MM.1S (cell line): ENCODE measurements around the gene PRKCZ.

Experiments used
- DNase-seq: peaks from one replicate; pipeline ENCODE4 v3.0.0-alpha.2; 2015
- H2AFZ ChIP-seq: fragments of 300-600 bp; sonication (generic); 2 replicates; pipeline ENCODE4 v1.6.0; 2016; ENCODE audit warnings: antibody characterized with exemption, low read length
- H3F3A ChIP-seq: fragments of 300-600 bp; sonication (generic); 2 replicates; pipeline ENCODE4 v1.6.1; 2016; ENCODE audit warnings: mild to moderate bottlenecking, antibody characterized with exemption, low read length, moderate library complexity, mixed read lengths; ENCODE audit not compliant: insufficient read depth
- H3K27ac ChIP-seq: fragments of 300-600 bp; sonication (generic); 2 replicates; pipeline ENCODE4 v1.5.1; 2016; ENCODE audit warnings: mild to moderate bottlenecking, low read length
- H3K27me3 ChIP-seq: fragments of 300-600 bp; sonication (generic); replicated peaks from 2 replicates; pipeline ENCODE4 v1.6.0; 2016; ENCODE audit warnings: low read length; ENCODE audit not compliant: insufficient read depth
- H3K36me3 ChIP-seq: fragments of 300-600 bp; sonication (generic); replicated peaks from 2 replicates; pipeline ENCODE4 v1.6.1; 2016; ENCODE audit warnings: mild to moderate bottlenecking, low read length, mixed read lengths; ENCODE audit not compliant: insufficient read depth
- H3K4me1 ChIP-seq: fragments of 300-600 bp; sonication (generic); 2 replicates; pipeline ENCODE4 v1.6.1; 2016; ENCODE audit warnings: low read length, mixed read lengths
- H3K4me2 ChIP-seq: fragments of 300-600 bp; sonication (generic); 2 replicates; pipeline ENCODE4 v1.6.0; 2016; ENCODE audit warnings: low read depth, low read length
- H3K4me3 ChIP-seq: fragments of 300-600 bp; sonication (generic); 2 replicates; pipeline ENCODE4 v1.5.1; 2016; ENCODE audit warnings: low read length, mixed read lengths
- H3K79me2 ChIP-seq: fragments of 300-600 bp; sonication (generic); 2 replicates; pipeline ENCODE4 v1.6.1; 2016; ENCODE audit warnings: mixed run types, low read length, mixed read lengths
- H3K9ac ChIP-seq: fragments of 300-600 bp; sonication (generic); 2 replicates; pipeline ENCODE4 v1.6.1; 2016; ENCODE audit warnings: low read length, mixed read lengths
- H3K9me2 ChIP-seq: fragments of 300-600 bp; sonication (generic); replicated peaks from 2 replicates; pipeline ENCODE4 v1.6.1; 2016; ENCODE audit warnings: mild to moderate bottlenecking, low read length, mixed read lengths; ENCODE audit not compliant: insufficient read depth
- H3K9me3 ChIP-seq: fragments of 300-600 bp; sonication (generic); replicated peaks from 2 replicates; pipeline ENCODE4 v1.6.1; 2016; ENCODE audit warnings: mild to moderate bottlenecking, low read length, mixed read lengths; ENCODE audit not compliant: insufficient read depth
- H4K20me1 ChIP-seq: fragments of 300-600 bp; sonication (generic); 2 replicates; pipeline ENCODE4 v1.6.1; 2016; ENCODE audit warnings: mild to moderate bottlenecking, low read length, moderate library complexity, mixed read lengths; ENCODE audit not compliant: insufficient read depth
- EZH2 ChIP-seq: fragments of 300-600 bp; sonication (generic); optimal IDR thresholded peaks from 2 replicates; pipeline ENCODE3; 2017; ENCODE audit warnings: low read depth, mild to moderate bottlenecking, antibody characterized with exemption, low read length, mixed read lengths
- EZH2phosphoT487 ChIP-seq: fragments of 300-600 bp; sonication (generic); IDR thresholded peaks from 2 replicates; pipeline ENCODE4 v1.6.1; 2018; ENCODE audit warnings: antibody characterized with exemption, low read length
- TF ChIP-seq, protein P1 (sequence below): fragments of 300-600 bp; sonication (generic); IDR thresholded peaks from 2 replicates; pipeline ENCODE4 v1.5.1; 2016; ENCODE audit warnings: antibody characterized with exemption, low read length, mixed read lengths

The PRKCZ gene

DNA sequence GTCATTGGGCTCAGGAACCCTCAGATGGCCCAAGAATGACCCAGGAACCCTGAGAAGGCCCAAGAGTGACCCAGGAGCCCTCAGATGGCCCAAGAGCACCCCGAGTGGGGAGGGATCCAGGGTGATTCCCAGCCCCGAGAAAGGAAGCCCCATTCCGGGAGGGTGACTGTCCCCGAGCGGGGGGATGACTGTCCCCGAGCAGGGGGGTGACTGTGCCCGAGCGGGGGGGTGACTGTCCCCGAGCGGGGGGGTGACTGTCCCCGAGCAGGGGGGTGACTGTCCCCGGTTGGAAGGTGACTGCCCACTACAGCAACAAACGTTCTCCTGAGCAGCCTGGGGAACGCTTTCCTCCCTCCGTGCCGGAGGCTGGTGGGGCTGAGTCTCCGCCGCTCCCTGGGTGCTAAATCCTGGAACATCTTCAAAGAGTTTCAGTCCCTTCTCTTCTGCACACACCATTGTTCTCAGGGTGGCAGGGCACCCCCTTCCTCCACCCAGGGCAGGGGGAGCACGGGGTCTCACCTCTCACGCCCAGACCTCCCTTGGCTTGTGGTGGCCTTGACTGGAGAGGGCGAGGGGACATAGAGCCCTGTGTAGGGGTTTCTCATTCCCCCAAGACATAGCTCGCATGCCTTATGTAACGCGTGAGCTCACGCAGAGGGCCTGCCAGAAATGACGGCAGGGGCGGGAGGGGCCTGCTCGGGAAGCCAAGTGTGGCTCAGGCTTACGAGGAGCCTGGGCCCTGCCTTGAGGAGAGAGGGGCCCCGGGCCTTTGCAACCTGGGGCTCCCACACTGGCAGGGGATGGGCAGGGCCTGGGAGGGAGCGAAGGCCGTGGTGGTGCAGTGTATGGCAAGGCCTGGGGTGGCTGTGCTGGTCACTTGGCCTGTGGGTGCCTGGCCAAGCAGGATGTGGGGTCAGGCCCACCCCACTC, 163.6 kb downstream of the PRKCZ start:
- H3K9me3 ChIP-seq: no peaks in the 10 kb centered on the region
- H3K4me3 ChIP-seq: no peak overlapping the region
- H3K27ac ChIP-seq: no peak overlapping the region
- no peak overlapping the region for H2AFZ ChIP-seq
- no peaks in the 10 kb centered on the region for H3K9me2 ChIP-seq
- no peak overlapping the region for H3K9ac ChIP-seq
- H3K36me3 ChIP-seq: no peaks in the 10 kb centered on the region
- DNase-seq: no peak
- no peaks in the 10 kb centered on the region for H3K79me2 ChIP-seq
- H4K20me1 ChIP-seq: no peaks in the 10 kb centered on the region
- TF ChIP-seq, protein P1, sequence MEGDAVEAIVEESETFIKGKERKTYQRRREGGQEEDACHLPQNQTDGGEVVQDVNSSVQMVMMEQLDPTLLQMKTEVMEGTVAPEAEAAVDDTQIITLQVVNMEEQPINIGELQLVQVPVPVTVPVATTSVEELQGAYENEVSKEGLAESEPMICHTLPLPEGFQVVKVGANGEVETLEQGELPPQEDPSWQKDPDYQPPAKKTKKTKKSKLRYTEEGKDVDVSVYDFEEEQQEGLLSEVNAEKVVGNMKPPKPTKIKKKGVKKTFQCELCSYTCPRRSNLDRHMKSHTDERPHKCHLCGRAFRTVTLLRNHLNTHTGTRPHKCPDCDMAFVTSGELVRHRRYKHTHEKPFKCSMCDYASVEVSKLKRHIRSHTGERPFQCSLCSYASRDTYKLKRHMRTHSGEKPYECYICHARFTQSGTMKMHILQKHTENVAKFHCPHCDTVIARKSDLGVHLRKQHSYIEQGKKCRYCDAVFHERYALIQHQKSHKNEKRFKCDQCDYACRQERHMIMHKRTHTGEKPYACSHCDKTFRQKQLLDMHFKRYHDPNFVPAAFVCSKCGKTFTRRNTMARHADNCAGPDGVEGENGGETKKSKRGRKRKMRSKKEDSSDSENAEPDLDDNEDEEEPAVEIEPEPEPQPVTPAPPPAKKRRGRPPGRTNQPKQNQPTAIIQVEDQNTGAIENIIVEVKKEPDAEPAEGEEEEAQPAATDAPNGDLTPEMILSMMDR: no peak
- H3F3A ChIP-seq: no peaks in the 10 kb centered on the region
- no peak overlapping the region for H3K4me2 ChIP-seq
- peaks cover 6% of the 10 kb centered on the region; the same call in 1 of the 2 replicates for H3K4me1 ChIP-seq
- peaks cover 87% of the 10 kb centered on the region for H3K27me3 ChIP-seq

DNA sequence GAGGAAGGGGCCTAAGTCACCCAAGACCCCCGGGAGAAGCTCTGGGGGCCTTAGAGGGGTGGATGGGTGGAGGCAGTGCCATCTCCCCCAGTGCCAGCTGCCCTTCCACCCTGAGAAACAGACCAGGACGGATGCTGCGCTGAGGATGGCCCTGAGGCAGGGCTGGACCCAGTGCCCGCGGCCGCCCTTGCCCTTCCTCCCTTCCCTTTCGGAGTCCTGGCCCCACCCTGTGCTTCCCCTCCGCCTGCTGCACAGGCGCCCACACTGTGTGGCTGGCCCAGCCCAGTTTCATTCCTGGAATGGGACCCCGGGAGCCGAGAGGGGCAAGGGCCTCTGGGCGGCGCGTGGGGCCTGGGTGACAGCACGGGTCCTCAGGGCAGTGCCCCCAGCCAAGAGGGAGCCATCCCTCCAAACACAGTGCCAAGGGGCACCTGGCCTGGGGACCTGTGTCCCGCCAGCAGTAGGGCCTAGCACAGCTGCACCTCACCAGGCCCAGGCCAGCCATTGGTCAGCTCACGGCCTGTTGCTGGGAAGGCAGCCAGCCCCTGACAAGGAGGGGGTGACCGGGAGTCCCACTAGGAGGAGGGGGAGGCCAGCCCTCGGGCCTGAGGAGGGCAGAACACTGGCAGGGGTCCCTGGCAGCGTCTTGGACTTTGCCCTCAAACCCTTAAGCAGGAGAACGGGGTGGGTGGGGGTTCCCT, 164.5 kb downstream of the PRKCZ start:
- no peak overlapping the region for H3K4me2 ChIP-seq
- no peaks in the 10 kb centered on the region for H3K9me3 ChIP-seq
- DNase-seq: no peak
- no peak overlapping the region for H3K27ac ChIP-seq
- no peaks in the 10 kb centered on the region for H3K79me2 ChIP-seq
- no peaks in the 10 kb centered on the region for H3K36me3 ChIP-seq
- no peak overlapping the region for H3K9ac ChIP-seq
- peaks cover 6% of the 10 kb centered on the region; the same call in 1 of the 2 replicates for H3K4me1 ChIP-seq
- H4K20me1 ChIP-seq: no peaks in the 10 kb centered on the region
- no peaks in the 10 kb centered on the region for H3K9me2 ChIP-seq
- H3K27me3 ChIP-seq: peaks cover 84% of the 10 kb centered on the region
- no peak overlapping the region for H3K4me3 ChIP-seq
- no peaks in the 10 kb centered on the region for H3F3A ChIP-seq
- H2AFZ ChIP-seq: no peak overlapping the region
- TF ChIP-seq EZH2 (no peak), EZH2phosphoT487 (no peak)
- TF ChIP-seq, protein P1: no peak

DNA sequence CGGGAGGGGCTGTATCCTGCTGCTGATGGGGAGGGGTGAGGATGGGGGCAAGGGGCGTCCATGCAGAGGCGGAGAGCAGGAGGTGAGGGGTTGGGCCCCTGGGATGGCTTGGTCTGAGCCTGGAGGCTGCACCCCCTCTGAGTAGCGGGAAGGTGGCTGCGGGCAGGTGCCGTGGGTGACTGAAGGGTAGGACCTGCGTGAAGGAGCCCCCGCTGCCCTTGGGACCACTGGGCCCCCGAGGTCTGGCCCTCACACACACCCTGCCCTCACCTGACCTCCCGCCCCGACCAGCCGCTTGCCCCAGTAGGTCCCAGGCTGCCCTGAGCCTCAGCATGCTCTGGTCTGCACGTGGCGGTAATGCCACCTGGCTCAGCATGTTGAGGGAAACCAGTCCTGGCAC, 165.1 kb downstream of the PRKCZ start:
- H3F3A ChIP-seq: no peaks in the 10 kb centered on the region

More for the DNA sequence above, 165.1 kb downstream of the PRKCZ start:
- no peak for TF ChIP-seq EZH2phosphoT487
- TF ChIP-seq EZH2: no peak
- TF ChIP-seq, protein P1: no peak
- H3K9me3 ChIP-seq: no peaks in the 10 kb centered on the region
- H3K9ac ChIP-seq: no peak overlapping the region
- H3K9me2 ChIP-seq: no peaks in the 10 kb centered on the region
- no peak overlapping the region for H3K4me2 ChIP-seq
- no peak overlapping the region for H3K27ac ChIP-seq
- no peaks in the 10 kb centered on the region for H3K4me1 ChIP-seq
- H2AFZ ChIP-seq: no peak overlapping the region
- H3K27me3 ChIP-seq: peaks cover 79% of the 10 kb centered on the region
- no peaks in the 10 kb centered on the region for H3K36me3 ChIP-seq
- H4K20me1 ChIP-seq: no peaks in the 10 kb centered on the region
- H3K4me3 ChIP-seq: no peak overlapping the region
- H3K79me2 ChIP-seq: no peaks in the 10 kb centered on the region
- DNase-seq: no peak
